ENCODE results near the gene NFE2L1.

GRCh38 chr17:48060249-48060648, 12.1 kb downstream of the NFE2L1 start:
- no peak for TF ChIP-seq CTCF (IDR thresholded peaks at IDR 0.05 in 4 of 5, conservative IDR thresholded peaks at IDR 0.05 in 1 of 5)
- TF ChIP-seq POLR2A (IDR thresholded peaks at IDR 0.05): no peak
